Measurements from ENCODE around the gene HOXB1. TPM values are rescaled to one million over a fixed set of nuclear protein-coding genes. Genes with fewer than 3 reads are reported as not detected.
A peak's percentile ranks its signal among the peaks of the same experiment; 100 is the strongest.

HOXB1 gene
- total and polyA plus RNA-seq, 5 donors from 2014 or later, result not detected

DNA sequence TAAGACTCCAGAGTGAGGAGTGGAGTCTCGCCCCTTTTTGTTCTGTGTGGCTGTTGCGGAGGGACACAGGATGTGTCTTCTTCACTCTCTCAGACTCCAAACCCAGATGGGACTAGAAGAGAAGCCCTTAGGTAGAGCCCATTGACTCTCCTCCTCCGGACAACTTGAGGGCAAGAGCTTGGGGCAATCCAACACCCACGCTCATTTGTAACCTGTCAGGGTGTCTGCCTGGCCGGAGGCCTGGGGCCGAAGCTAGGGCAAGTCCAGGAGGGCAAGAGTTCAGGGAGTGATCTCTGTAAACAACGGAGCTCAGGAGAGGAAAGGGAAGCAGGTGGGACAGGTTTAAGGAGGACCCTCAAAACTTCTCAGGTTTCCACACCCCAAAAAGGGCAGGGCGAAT lies 1.4 kb upstream of the HOXB1 start:
- H3K4me1 Mint-ChIP-seq, result peaks cover 0 to 3% (median 0%) of the 10 kb centered on the region in 4 donors
- H3K4me3 Mint-ChIP-seq, result no peak overlapping the region
- Histone ChIP-seq H3K27me3 (ENCODE audit: control insufficient read depth, insufficient read depth, low read length) (no peaks in the 10 kb centered on the region), H3K27ac (ENCODE audit: insufficient read depth, low read length, poor library complexity, severe bottlenecking) (no peak overlapping the region), H3K36me3 (ENCODE audit: control insufficient read depth, insufficient read depth, low read length) (no peaks in the 10 kb centered on the region), H3K9me3 (ENCODE audit: control insufficient read depth in 2 of 2, low read length in 2 of 2) (no peaks in the 10 kb centered on the region), H3K4me3 (ENCODE audit: low read depth, low read length) (no peak overlapping the region), H3K4me1 (ENCODE audit: control insufficient read depth, insufficient read depth, low read length, poor library complexity, severe bottlenecking) (peaks cover under 1% of the 10 kb centered on the region)
- H3K27me3 Mint-ChIP-seq, result peaks cover 31% of the 10 kb centered on the region
- ATAC-seq (ENCODE audit: low read depth in 2 of 2) (no peak), DNase-seq (no peak)
- peak overlapping the region in 1 of 3 donors; percentile 27 for H3K27ac Mint-ChIP-seq
- no peaks in the 10 kb centered on the region for H3K36me3 Mint-ChIP-seq
- peaks cover 0 to 2% (median 0%) of the 10 kb centered on the region in 7 donors for H3K9me3 Mint-ChIP-seq

DNA sequence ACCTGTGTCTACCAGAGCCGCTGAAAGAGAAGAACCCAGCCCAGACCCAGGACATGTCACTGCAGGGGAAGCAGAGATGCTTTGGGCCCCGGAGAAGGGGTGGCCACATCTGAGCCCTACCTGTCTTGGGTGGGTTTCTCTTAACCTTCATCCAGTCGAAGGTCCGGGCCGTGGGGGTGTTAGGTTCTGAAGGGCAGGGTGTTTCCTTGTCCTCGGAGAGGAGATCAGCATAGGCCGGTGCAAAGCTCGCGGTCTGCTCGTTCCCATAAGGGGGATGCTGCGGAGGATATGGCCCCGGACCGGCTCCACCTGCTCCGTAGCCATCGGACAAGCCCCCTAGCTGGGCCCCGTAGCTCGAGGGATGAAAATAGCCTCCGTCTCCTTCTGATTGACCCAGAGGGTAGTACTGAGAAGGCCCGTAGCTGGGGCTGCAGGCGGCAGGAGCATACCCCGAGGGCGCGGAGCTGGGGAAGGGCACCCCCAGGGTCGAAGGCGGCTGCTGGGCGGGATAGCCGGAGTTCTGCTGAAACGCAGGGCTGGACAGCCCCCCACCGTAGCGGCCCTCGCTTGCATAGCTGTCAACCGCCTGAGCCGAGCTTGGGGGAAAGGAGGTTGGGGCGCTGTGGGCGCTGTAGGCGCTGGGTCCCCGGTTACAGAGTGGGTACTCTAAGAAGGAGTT lies 464 bp downstream of the HOXB1 start:
- Histone ChIP-seq H3K27me3 (ENCODE audit: control insufficient read depth, insufficient read depth, low read length) (peaks cover 10% of the 10 kb centered on the region), H3K9me3 (ENCODE audit: control insufficient read depth in 2 of 2, low read length in 2 of 2) (no peaks in the 10 kb centered on the region), H3K4me1 (ENCODE audit: control insufficient read depth, insufficient read depth, low read length, poor library complexity, severe bottlenecking) (peaks cover 8% of the 10 kb centered on the region), H3K36me3 (ENCODE audit: control insufficient read depth, insufficient read depth, low read length) (no peaks in the 10 kb centered on the region), H3K27ac (ENCODE audit: insufficient read depth, low read length, poor library complexity, severe bottlenecking) (no peak overlapping the region), H3K4me3 (ENCODE audit: low read depth, low read length) (no peak overlapping the region)
- H3K9me3 Mint-ChIP-seq, result peaks cover 0 to 2% (median 0%) of the 10 kb centered on the region in 7 donors
- H3K27me3 Mint-ChIP-seq, result peaks cover 48% of the 10 kb centered on the region
- ATAC-seq (ENCODE audit: low read depth in 2 of 2) (no peak), DNase-seq (no peak)
- no peaks in the 10 kb centered on the region for H3K36me3 Mint-ChIP-seq
- H3K27ac Mint-ChIP-seq, result no peak overlapping the region
- peaks cover 0 to 15% (median 5%) of the 10 kb centered on the region in 4 donors for H3K4me1 Mint-ChIP-seq
- H3K4me3 Mint-ChIP-seq, result peak overlapping the region in 1 of 4 donors; percentile 44

- Mint-ChIP-seq H3K9me3 (peaks cover 0 to under 1% (median 0%) of the 10 kb centered on the region in 7 donors), H3K27ac (no peak overlapping the region), H3K4me1 (peaks cover 0 to 15% (median 5%) of the 10 kb centered on the region in 4 donors), H3K36me3 (no peaks in the 10 kb centered on the region), H3K27me3 (peaks cover 51% of the 10 kb centered on the region), H3K4me3 (peak overlapping the region in 1 of 4 donors; percentile 44)
- DNase-seq (no peak), ATAC-seq (ENCODE audit: low read depth in 2 of 2) (no peak)
- H3K36me3 ChIP-seq (ENCODE audit: control insufficient read depth, insufficient read depth, low read length), result no peaks in the 10 kb centered on the region
- no peak overlapping the region for H3K27ac ChIP-seq (ENCODE audit: insufficient read depth, low read length, poor library complexity, severe bottlenecking)
- H3K4me3 ChIP-seq (ENCODE audit: low read depth, low read length), result no peak overlapping the region
- peaks cover 8% of the 10 kb centered on the region for H3K4me1 ChIP-seq (ENCODE audit: control insufficient read depth, insufficient read depth, low read length, poor library complexity, severe bottlenecking)
- H3K27me3 ChIP-seq (ENCODE audit: control insufficient read depth, insufficient read depth, low read length), result peaks cover 11% of the 10 kb centered on the region
- no peaks in the 10 kb centered on the region for H3K9me3 ChIP-seq (ENCODE audit: control insufficient read depth in 2 of 2, low read length in 2 of 2)
These were observed 1.2 kb downstream of the HOXB1 start for GRCh38 chr17:48529683-48530009.

GRCh38 chr17:48528936-48529682 lies 1.7 kb downstream of the HOXB1 start:
- Histone ChIP-seq H3K27me3 (ENCODE audit: control insufficient read depth, insufficient read depth, low read length) (peaks cover 12% of the 10 kb centered on the region), H3K27ac (ENCODE audit: insufficient read depth, low read length, poor library complexity, severe bottlenecking) (no peak overlapping the region), H3K4me3 (ENCODE audit: low read depth, low read length) (no peak overlapping the region), H3K9me3 (ENCODE audit: control insufficient read depth in 2 of 2, low read length in 2 of 2) (no peaks in the 10 kb centered on the region), H3K36me3 (ENCODE audit: control insufficient read depth, insufficient read depth, low read length) (no peaks in the 10 kb centered on the region), H3K4me1 (ENCODE audit: control insufficient read depth, insufficient read depth, low read length, poor library complexity, severe bottlenecking) (peaks cover 8% of the 10 kb centered on the region)
- H3K36me3 Mint-ChIP-seq, result no peaks in the 10 kb centered on the region
- peaks cover 0 to 15% (median 5%) of the 10 kb centered on the region in 4 donors for H3K4me1 Mint-ChIP-seq
- ATAC-seq (ENCODE audit: low read depth in 2 of 2) (no peak), DNase-seq (no peak)
- peak overlapping the region in 1 of 3 donors; percentile 69 for H3K27ac Mint-ChIP-seq
- no peaks in the 10 kb centered on the region for H3K9me3 Mint-ChIP-seq
- peak overlapping the region in 1 of 4 donors; percentile 44 for H3K4me3 Mint-ChIP-seq
- H3K27me3 Mint-ChIP-seq, result peaks cover 54% of the 10 kb centered on the region

DNA sequence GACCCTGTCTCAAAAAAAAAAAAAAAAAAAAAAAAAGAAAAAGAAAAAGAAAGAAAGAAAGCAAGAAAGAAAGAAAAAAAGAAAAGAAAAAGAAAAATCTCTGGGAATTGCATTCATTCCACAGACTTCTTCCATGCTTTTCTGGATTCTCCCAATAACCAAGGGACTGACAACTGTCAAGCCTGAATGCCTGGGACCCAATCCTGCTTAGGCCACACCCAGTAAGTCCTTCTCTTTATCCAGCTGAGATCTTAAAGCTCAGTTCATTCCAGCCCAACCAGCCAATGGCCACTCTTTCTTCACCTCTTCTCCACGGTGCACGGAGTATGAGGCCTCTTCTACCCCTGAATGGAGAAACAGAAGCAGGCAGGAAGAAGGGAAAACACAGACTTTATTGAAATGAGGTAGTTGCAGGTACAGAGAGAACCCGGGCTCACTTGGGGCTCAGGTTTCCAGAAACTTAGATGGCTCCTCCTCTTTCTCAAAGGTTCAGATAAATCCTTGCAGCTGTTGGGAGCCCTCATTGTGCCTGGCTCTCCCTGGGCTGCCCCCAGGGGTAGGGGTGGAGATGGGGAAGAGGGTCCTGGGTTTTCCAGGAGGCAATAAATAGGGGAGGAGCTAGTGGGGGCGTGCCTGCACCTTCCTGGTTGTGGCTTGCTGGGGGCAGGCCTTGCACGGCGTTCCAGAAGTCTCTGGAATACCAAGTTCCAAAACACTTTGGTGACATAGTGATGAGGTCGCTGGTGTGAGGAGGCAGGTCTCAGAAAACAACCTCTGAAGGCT lies 2.5 kb downstream of the HOXB1 start:
- no peak overlapping the region for H3K4me3 Mint-ChIP-seq
- no peak for ATAC-seq (ENCODE audit: low read depth in 2 of 2)

DNA sequence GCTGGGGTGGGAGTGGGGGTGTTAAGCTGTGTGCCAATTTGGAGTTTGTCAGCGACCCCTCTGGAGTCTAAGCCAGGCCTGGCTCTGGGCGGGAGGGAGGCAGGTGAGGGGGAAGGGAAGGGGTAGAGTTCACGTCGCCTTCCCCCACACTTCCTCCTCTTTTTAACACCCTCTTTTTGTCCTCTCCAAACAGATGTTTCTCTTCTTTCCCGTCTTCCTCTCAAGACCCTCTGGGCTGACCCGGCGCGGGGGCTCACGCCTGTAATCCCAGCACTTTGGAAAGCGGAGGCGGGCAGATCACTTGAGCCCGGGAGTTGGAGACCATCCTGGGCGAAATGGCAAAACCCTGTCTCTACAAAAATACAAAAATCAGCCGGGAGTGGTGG lies 3.3 kb downstream of the HOXB1 start:
- peaks cover 0 to 15% (median 5%) of the 10 kb centered on the region in 4 donors for H3K4me1 Mint-ChIP-seq
- H3K27ac ChIP-seq (ENCODE audit: insufficient read depth, low read length, poor library complexity, severe bottlenecking), result no peak overlapping the region
- no peak overlapping the region for H3K4me3 ChIP-seq (ENCODE audit: low read depth, low read length)
- peaks cover 58% of the 10 kb centered on the region for H3K27me3 Mint-ChIP-seq
- H3K4me1 ChIP-seq (ENCODE audit: control insufficient read depth, insufficient read depth, low read length, poor library complexity, severe bottlenecking), result peaks cover 8% of the 10 kb centered on the region
- peaks cover 21% of the 10 kb centered on the region for H3K27me3 ChIP-seq (ENCODE audit: control insufficient read depth, insufficient read depth, low read length)
- H3K36me3 Mint-ChIP-seq, result no peaks in the 10 kb centered on the region
- no peak for ATAC-seq (ENCODE audit: low read depth in 2 of 2)
- H3K36me3 ChIP-seq (ENCODE audit: control insufficient read depth, insufficient read depth, low read length), result no peaks in the 10 kb centered on the region
- H3K9me3 Mint-ChIP-seq, result no peaks in the 10 kb centered on the region
- no peak for DNase-seq
- H3K4me3 Mint-ChIP-seq, result peak overlapping the region in 2 of 4 donors; percentile 7 to 22
- no peaks in the 10 kb centered on the region for H3K9me3 ChIP-seq (ENCODE audit: control insufficient read depth in 2 of 2, low read length in 2 of 2)
- no peak overlapping the region for H3K27ac Mint-ChIP-seq

More for the DNA sequence above, 2.5 kb downstream of the HOXB1 start:
- DNase-seq, result no peak
- no peak overlapping the region for H3K4me3 ChIP-seq (ENCODE audit: low read depth, low read length)
- H3K36me3 Mint-ChIP-seq, result no peaks in the 10 kb centered on the region
- peaks cover 8% of the 10 kb centered on the region for H3K4me1 ChIP-seq (ENCODE audit: control insufficient read depth, insufficient read depth, low read length, poor library complexity, severe bottlenecking)
- H3K4me1 Mint-ChIP-seq, result peaks cover 0 to 15% (median 5%) of the 10 kb centered on the region in 4 donors
- H3K27me3 ChIP-seq (ENCODE audit: control insufficient read depth, insufficient read depth, low read length), result peaks cover 19% of the 10 kb centered on the region
- no peak overlapping the region for H3K27ac ChIP-seq (ENCODE audit: insufficient read depth, low read length, poor library complexity, severe bottlenecking)
- no peaks in the 10 kb centered on the region for H3K9me3 ChIP-seq (ENCODE audit: control insufficient read depth in 2 of 2, low read length in 2 of 2)
- peaks cover 55% of the 10 kb centered on the region for H3K27me3 Mint-ChIP-seq
- no peak overlapping the region for H3K27ac Mint-ChIP-seq
- H3K9me3 Mint-ChIP-seq, result no peaks in the 10 kb centered on the region
- H3K36me3 ChIP-seq (ENCODE audit: control insufficient read depth, insufficient read depth, low read length), result no peaks in the 10 kb centered on the region

DNA sequence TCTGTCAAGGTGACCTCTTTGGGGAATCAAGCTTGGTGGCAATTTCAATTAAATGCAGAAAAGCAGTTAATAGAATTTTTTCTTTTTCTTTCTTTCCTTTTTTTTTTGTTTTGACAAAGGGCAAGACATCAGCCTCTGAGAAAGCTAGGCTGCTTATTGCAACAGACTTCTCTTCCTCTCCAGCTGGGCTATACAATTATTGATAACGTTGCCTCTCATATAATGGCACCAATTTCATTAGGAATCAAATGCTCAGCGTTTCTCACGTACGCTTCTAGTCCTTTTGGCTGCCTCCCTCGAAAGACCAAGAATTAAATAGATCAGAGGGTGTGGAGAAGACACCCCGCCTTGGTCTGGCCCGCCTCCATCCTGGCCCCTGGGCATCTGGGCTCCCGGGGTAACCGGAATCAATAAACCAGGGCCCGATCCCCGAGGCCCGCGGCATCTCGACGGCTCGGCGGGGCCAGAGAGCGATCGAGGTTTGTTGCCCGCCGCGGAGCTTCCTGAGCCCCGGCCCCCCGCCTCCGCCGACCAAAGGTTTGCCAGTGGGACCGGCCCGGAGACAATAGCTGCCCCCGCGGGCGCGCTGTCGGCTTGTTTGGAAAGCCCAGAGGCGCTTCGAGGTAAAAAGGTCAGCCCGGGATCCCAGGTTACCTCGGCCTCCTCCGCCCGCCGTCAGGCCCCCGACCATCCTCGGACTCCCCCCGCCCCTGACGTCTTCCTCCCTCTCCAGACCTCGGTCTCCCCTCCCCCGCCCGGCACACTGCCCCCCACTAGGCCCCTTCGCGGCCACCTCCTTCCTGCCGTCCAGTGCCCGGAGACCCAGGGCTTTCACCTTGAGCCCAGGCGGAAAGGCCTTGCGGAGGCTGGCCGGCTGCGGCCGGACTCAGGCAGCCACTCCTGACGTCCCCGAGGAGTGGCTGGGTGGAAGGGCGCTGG lies 3.9 kb downstream of the HOXB1 start:
- Mint-ChIP-seq H3K4me3 (peak overlapping the region in 1 of 4 donors; percentile 23), H3K27me3 (peaks cover 63% of the 10 kb centered on the region), H3K27ac (no peak overlapping the region), H3K9me3 (no peaks in the 10 kb centered on the region), H3K36me3 (no peaks in the 10 kb centered on the region), H3K4me1 (peaks cover 0 to 15% (median 5%) of the 10 kb centered on the region in 4 donors)
- Histone ChIP-seq H3K9me3 (ENCODE audit: control insufficient read depth in 2 of 2, low read length in 2 of 2) (no peaks in the 10 kb centered on the region), H3K36me3 (ENCODE audit: control insufficient read depth, insufficient read depth, low read length) (no peaks in the 10 kb centered on the region), H3K4me1 (ENCODE audit: control insufficient read depth, insufficient read depth, low read length, poor library complexity, severe bottlenecking) (peaks cover 8% of the 10 kb centered on the region), H3K27ac (ENCODE audit: insufficient read depth, low read length, poor library complexity, severe bottlenecking) (no peak overlapping the region), H3K4me3 (ENCODE audit: low read depth, low read length) (no peak overlapping the region), H3K27me3 (ENCODE audit: control insufficient read depth, insufficient read depth, low read length) (peaks cover 21% of the 10 kb centered on the region)
- DNase-seq, result no peak
- ATAC-seq (ENCODE audit: low read depth in 2 of 2), result no peak
